Measurements from ENCODE around the gene FOXN3. TPM values are rescaled to one million over a fixed set of nuclear protein-coding genes. Genes with fewer than 3 reads are reported as not detected.

The FOXN3 gene
- total RNA-seq, 1 donor from 2014 or later, result 34.5 TPM

DNA sequence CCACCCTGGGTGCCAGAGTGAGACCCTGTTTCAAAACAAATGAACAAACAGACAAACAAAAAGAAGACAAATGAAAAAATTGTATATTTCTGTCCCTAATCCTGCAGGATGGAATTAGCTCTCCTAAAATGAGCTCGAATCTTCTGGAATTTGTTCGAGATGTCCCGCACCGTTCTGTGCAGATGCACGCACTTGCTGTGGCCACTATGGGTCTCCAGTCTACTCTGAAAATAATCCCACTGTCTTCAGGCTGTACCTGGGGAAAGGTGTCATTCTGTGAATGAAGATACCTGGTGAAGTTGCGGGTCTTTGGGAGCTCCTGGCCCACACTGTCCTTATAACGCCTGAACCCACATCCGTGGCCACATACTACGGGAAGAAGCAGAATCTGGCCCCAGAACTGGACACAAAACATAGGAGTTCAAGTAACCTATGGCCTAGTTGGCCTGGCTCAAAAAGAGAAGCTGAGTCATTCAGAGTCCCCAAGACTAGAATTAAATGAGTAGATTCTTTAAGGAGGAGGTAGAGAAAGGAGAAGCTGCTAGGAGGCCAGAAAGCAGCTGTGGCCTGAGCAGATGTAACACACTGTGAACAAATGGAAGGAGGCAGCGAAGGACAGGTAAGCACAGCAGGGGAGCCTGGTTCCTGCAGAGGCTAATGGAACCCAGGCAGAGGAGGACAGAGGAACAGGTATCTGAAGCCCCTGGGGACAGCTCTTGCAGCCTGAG lies 108.6 kb downstream of the FOXN3 start:
- no peak overlapping the region for H3K4me3 ChIP-seq (ENCODE audit: low read depth, low read length)
- no peak for DNase-seq (ENCODE audit: low read depth)
- no peaks in the 10 kb centered on the region for H3K36me3 ChIP-seq (ENCODE audit: control insufficient read depth, insufficient read depth, low read length)
- no peak for TF ChIP-seq CTCF (IDR thresholded peaks at IDR 0.05; ENCODE audit: insufficient read depth, low read length, poor library complexity, severe bottlenecking)
- H3K27me3 ChIP-seq (ENCODE audit: control insufficient read depth, insufficient read depth, low read length), result no peaks in the 10 kb centered on the region

GRCh38 chr14:89307409-89307808 lies 109.6 kb downstream of the FOXN3 start:
- H3K4me3 ChIP-seq (ENCODE audit: low read depth, low read length), result no peak overlapping the region
- H3K27me3 ChIP-seq (ENCODE audit: control insufficient read depth, insufficient read depth, low read length), result no peaks in the 10 kb centered on the region
- no peak for TF ChIP-seq CTCF (IDR thresholded peaks at IDR 0.05; ENCODE audit: insufficient read depth, low read length, poor library complexity, severe bottlenecking)
- DNase-seq (ENCODE audit: low read depth), result no peak
- no peaks in the 10 kb centered on the region for H3K36me3 ChIP-seq (ENCODE audit: control insufficient read depth, insufficient read depth, low read length)

- no peak for DNase-seq (ENCODE audit: low read depth)
- Histone ChIP-seq H3K36me3 (ENCODE audit: control insufficient read depth, insufficient read depth, low read length) (no peaks in the 10 kb centered on the region), H3K27me3 (ENCODE audit: control insufficient read depth, insufficient read depth, low read length) (no peaks in the 10 kb centered on the region), H3K4me3 (ENCODE audit: low read depth, low read length) (no peak overlapping the region)
- TF ChIP-seq CTCF (IDR thresholded peaks at IDR 0.05; ENCODE audit: insufficient read depth, low read length, poor library complexity, severe bottlenecking), result no peak
Observed at GRCh38 chr14:89304972-89305703, 111.9 kb downstream of the FOXN3 start.

DNA sequence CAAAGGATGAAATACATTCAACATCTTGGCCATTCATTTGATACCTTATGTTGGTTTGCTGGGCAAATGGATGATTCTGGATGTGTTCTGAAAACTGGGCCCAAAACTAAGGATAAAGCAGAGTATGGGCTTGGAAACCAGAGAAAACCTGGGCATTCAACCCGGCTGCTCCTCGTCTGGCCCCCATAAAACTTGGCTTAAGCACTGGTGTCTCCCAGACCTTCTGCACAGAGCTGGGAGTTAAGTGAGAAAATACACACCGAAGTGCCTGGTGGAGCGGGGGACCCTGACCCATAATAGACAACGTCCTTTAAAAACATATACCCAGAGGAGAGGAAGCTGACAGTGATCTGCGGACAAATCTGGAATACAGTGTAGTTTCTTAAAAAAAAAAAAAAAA lies 112.5 kb downstream of the FOXN3 start:
- TF ChIP-seq CTCF (IDR thresholded peaks at IDR 0.05; ENCODE audit: insufficient read depth, low read length, poor library complexity, severe bottlenecking), result no peak
- H3K4me3 ChIP-seq (ENCODE audit: low read depth, low read length), result no peak overlapping the region
- H3K27me3 ChIP-seq (ENCODE audit: control insufficient read depth, insufficient read depth, low read length), result no peaks in the 10 kb centered on the region
- DNase-seq (ENCODE audit: low read depth), result no peak
- H3K36me3 ChIP-seq (ENCODE audit: control insufficient read depth, insufficient read depth, low read length), result no peaks in the 10 kb centered on the region

- no peak overlapping the region for H3K4me3 ChIP-seq (ENCODE audit: low read depth, low read length)
Observed at GRCh38 chr14:89303456-89304435, 113.3 kb downstream of the FOXN3 start.

More at GRCh38 chr14:89303456-89304435, 113.3 kb downstream of the FOXN3 start:
- Histone ChIP-seq H3K27me3 (ENCODE audit: control insufficient read depth, insufficient read depth, low read length) (no peaks in the 10 kb centered on the region), H3K36me3 (ENCODE audit: control insufficient read depth, insufficient read depth, low read length) (no peaks in the 10 kb centered on the region)
- DNase-seq (ENCODE audit: low read depth), result peak; percentile 43
- TF ChIP-seq CTCF (IDR thresholded peaks at IDR 0.05; ENCODE audit: insufficient read depth, low read length, poor library complexity, severe bottlenecking), result no peak

Measured in kidney epithelial cell (primary cell).